Measurements from ENCODE around the gene FAIM. TPM values are rescaled to one million over a fixed set of nuclear protein-coding genes. Genes with fewer than 3 reads are reported as not detected.

The FAIM gene, protein sequence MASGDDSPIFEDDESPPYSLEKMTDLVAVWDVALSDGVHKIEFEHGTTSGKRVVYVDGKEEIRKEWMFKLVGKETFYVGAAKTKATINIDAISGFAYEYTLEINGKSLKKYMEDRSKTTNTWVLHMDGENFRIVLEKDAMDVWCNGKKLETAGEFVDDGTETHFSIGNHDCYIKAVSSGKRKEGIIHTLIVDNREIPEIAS
- total RNA-seq (2022; extraction: Qiagen RNA extraction) = 26.6 to 38.9 TPM (median 27.4 TPM) in 5 replicates

DNA sequence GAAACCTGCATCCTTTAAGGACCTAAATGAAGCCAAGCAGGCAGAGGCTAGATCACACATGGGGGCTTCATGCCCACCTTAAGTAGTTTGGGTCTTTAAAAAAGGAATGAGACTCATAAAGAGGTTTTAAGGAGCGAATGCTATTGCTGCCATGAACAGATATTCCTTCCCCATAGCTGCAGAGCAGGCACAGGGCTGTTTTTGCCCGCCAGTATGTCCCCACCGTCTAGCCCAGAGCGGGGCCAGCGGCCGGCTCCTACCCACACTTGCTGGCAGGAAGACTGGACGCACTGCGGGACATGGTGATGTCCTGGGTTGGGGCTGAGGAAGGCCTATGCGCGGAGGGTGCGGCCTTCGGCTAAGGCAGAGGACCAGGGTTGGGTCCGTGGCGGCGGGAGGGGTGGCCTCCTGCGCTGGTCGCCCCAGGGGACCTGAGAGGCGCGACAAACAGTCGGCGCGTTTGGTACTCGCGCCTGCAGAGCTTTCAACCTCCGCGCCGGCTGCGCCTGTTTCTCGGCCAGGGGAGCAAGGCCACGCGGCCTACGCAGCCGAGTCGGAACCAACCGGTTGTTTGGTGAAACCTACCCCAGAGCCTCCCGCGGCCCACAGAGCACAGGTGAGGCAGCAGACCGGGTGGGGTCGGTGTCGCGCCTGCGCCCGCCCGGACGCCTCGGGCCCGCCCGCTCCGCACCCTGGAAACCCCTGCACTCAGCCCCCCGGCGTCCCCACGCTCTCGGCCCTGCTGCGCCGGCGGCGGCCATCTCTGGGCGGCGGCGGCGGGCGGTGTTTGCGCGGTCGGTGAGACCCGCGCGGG, at the start of gene FAIM:
Gene FAIM, plus strand, starts transcription at position 450 of the 814 bp plus-strand sequence. CDS start 10,956 bp downstream, outside the sequence.

DNA sequence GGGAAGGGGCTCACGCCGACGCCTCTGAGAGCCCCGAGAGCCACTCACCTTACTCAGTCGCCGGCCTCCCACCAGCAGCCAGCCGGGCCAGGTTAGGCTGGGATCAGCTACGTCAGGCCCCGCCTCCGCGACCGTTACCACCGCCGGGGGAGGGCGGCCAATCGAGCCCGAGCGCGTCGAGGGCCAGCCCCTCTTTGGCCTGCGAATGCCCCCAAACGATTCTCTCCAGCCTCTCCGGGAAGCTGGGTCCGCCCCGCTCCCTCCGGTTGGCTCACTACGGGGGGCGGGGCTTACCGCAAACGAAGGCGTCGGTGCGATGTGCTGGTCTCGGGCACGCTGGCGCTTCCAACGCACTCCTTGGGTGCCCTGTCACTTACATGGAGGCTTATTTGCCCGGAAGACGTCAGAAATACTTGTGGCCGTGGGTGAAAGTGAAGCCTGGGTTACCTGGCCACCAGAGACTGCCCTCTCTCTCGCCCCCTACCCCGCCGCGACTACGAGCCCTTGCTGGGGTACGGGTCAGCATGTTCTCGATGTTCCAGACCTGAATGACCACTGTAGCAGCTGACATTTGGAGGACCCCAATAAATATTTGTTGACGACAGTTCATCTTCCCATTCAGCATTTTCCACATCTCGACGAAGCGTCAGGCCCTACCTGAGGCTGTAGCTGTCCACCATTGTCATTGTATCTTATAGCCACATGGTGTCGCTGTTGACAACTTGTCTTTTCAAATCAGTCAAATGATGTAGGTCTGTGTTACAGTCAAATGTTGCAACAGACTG, 14.2 kb upstream of the FAIM start, which contains the start of gene CEP70:
Gene CEP70, minus strand, starts transcription at position 111 of the 785 bp plus-strand sequence. CDS start 21,333 bp downstream, outside the sequence.

Other genes starting within 250 kb of the FAIM start
- gene ESYT3, start 174.2 kb upstream of the FAIM start, total RNA-seq (2022; extraction: Qiagen RNA extraction) = 0.59 to 1.2 TPM (median 0.87 TPM) in 5 replicates
- 6.1 to 10.6 TPM (median 8.7 TPM) in 5 replicates for gene CEP70, start 14.5 kb upstream of the FAIM start, total RNA-seq (2022; extraction: Qiagen RNA extraction)
- gene PIK3CB, start 226.2 kb downstream of the FAIM start, total RNA-seq (2022; extraction: Qiagen RNA extraction) = 13.9 to 18.1 TPM (median 17.3 TPM) in 5 replicates